ENCODE data around the gene CTSS. TPM values are rescaled to one million over a fixed set of nuclear protein-coding genes. Genes with fewer than 3 reads are reported as not detected.

CTSS gene
- total and polyA plus RNA-seq, 2 donors (not counting 3 experiments of a cell fraction or from before 2014, with no cell fraction given), result 4.0 to 11.1 TPM

DNA sequence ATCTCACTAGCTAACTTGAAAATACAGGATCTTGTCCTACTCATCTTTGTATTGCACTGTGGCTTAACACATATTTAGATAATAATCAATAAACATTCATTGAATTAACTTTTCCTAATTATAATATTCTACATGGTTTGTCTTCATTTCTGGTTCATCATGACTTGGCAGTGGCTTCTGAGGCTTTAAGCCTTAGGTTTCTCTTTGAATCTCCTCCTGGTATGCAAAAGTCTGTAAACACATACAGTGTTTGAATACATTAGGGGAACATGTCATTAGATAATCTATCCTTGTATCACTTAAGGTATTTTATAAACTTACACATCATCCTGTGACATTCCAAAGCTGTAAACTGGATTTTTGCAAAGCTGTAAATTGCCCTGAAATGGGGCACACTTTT lies 21.9 kb upstream of the CTSS start:
- intact Hi-C loops (cut with micrococcal nuclease) (no loop called here), dilution Hi-C loops (cut with MboI; ENCODE audit: extremely low pct_ligation_motif_present, low sequenced_read_pairs) (no loop called here)
- H3K9ac ChIP-seq (replicated peaks; ENCODE audit: extremely low read depth, insufficient read depth, low read length), result no peak overlapping the region
- H3K79me2 ChIP-seq (ENCODE audit: control insufficient read depth, insufficient read depth, low read length), result no peaks in the 10 kb centered on the region
- H4K20me1 ChIP-seq (replicated peaks; ENCODE audit: control insufficient read depth, extremely low read depth, insufficient read depth, low read length), result no peaks in the 10 kb centered on the region
- H2AFZ ChIP-seq (ENCODE audit: low read depth, low read length), result no peak overlapping the region
- H3K4me2 ChIP-seq (ENCODE audit: insufficient read depth, low read length), result no peak overlapping the region
- no peaks in the 10 kb centered on the region for H3K36me3 ChIP-seq (ENCODE audit: control insufficient read depth in 2 of 2, extremely low read depth in 1 of 2, insufficient read depth in 2 of 2, low read length in 2 of 2)
- BruUV-seq (replicated peaks), result no TSS peak
- TF ChIP-seq MYC (IDR thresholded peaks at IDR 0.05; ENCODE audit: low read depth, low read length) (no peak), POLR2A (IDR thresholded peaks at IDR 0.05; ENCODE audit: low read depth, low read length) (no peak), EZH2 (IDR thresholded peaks at IDR 0.05; ENCODE audit: borderline replicate concordance, low read depth, low read length, severe bottlenecking) (no peak), GATA2 (IDR thresholded peaks at IDR 0.05; ENCODE audit: insufficient read depth, insufficient read length, low read depth, low read length) (no peak), FOS (IDR thresholded peaks at IDR 0.05; ENCODE audit: borderline replicate concordance, insufficient read depth, low read length) (no peak), POLR2AphosphoS5 (IDR thresholded peaks at IDR 0.05; ENCODE audit: insufficient read depth, low read depth, low read length) (no peak)
- TF ChIP-seq, protein P1, sequence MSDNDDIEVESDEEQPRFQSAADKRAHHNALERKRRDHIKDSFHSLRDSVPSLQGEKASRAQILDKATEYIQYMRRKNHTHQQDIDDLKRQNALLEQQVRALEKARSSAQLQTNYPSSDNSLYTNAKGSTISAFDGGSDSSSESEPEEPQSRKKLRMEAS (IDR thresholded peaks at IDR 0.05; ENCODE audit: insufficient read depth, insufficient read length), result no peak
- H3K4me1 ChIP-seq (ENCODE audit: control insufficient read depth, extremely low read depth, insufficient read depth, low read length), result no peaks in the 10 kb centered on the region
- DNase-seq (ENCODE audit: low read depth, low spot score) (no peak), FAIRE-seq (no peak)
- ChIA-PET POLR2A (no interaction called here), CTCF (interaction anchor here (0.6 to 1.5 kb wide), 5 partner anchors 17 to 104 kb away, joined by 3 to 4 read pairs (median 3); no protein-coding TSS in a partner anchor)
- H3K9me1 ChIP-seq (replicated peaks; ENCODE audit: control insufficient read depth, extremely low read depth, insufficient read depth, low read length), result no peaks in the 10 kb centered on the region
- no peak overlapping the region for H3K27ac ChIP-seq (ENCODE audit: insufficient read depth, low read depth, low read length)
- H3K27me3 ChIP-seq (ENCODE audit: control insufficient read depth in 2 of 2, insufficient read depth in 2 of 2, low read length in 2 of 2), result no peaks in the 10 kb centered on the region
- H3K4me3 ChIP-seq (replicated peaks in 1 of 3; ENCODE audit: insufficient read depth in 1 of 3, low read depth in 1 of 3, low read length in 3 of 3), result no peak overlapping the region
- no peaks in the 10 kb centered on the region for H3K9me3 ChIP-seq (replicated peaks; ENCODE audit: control insufficient read depth, insufficient read depth, low read length)

DNA sequence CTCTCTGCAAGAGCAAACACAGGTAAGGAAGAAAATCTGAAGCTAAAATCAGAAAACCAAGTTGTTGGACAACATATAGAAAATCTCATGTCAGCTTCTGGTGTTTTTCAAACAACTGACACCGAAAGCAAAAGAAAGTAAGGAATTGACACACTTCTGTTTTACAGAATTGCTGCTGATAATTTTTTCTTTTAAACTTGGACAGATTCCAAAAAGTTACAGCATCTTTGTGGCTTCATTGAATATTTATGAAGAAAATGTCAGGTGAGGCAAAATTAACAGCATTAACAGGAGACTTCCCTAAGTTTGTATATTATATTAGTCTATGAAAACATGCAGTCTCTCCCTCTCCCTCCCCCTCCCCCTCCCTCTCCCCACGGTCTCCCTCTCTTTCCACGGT lies 14.9 kb upstream of the CTSS start:
- Histone ChIP-seq H3K4me1 (ENCODE audit: control insufficient read depth, extremely low read depth, insufficient read depth, low read length) (no peaks in the 10 kb centered on the region), H3K27me3 (ENCODE audit: control insufficient read depth in 2 of 2, insufficient read depth in 2 of 2, low read length in 2 of 2) (no peaks in the 10 kb centered on the region), H3K9ac (replicated peaks; ENCODE audit: extremely low read depth, insufficient read depth, low read length) (no peak overlapping the region), H2AFZ (ENCODE audit: low read depth, low read length) (no peak overlapping the region), H3K4me3 (replicated peaks in 1 of 3; ENCODE audit: insufficient read depth in 1 of 3, low read depth in 1 of 3, low read length in 3 of 3) (no peak overlapping the region), H3K9me3 (replicated peaks; ENCODE audit: control insufficient read depth, insufficient read depth, low read length) (no peaks in the 10 kb centered on the region), H3K79me2 (ENCODE audit: control insufficient read depth, insufficient read depth, low read length) (no peaks in the 10 kb centered on the region), H3K9me1 (replicated peaks; ENCODE audit: control insufficient read depth, extremely low read depth, insufficient read depth, low read length) (no peaks in the 10 kb centered on the region), H3K4me2 (ENCODE audit: insufficient read depth, low read length) (no peak overlapping the region), H3K27ac (ENCODE audit: insufficient read depth, low read depth, low read length) (no peak overlapping the region), H4K20me1 (replicated peaks; ENCODE audit: control insufficient read depth, extremely low read depth, insufficient read depth, low read length) (no peaks in the 10 kb centered on the region), H3K36me3 (ENCODE audit: control insufficient read depth in 2 of 2, extremely low read depth in 1 of 2, insufficient read depth in 2 of 2, low read length in 2 of 2) (no peaks in the 10 kb centered on the region)
- ChIA-PET POLR2A (no interaction called here), CTCF (no interaction called here)
- no peak for DNase-seq (ENCODE audit: low read depth, low spot score)
- no peak for TF ChIP-seq EZH2 (IDR thresholded peaks at IDR 0.05; ENCODE audit: borderline replicate concordance, low read depth, low read length, severe bottlenecking)
- no peak for TF ChIP-seq MYC (IDR thresholded peaks at IDR 0.05; ENCODE audit: low read depth, low read length)
- TF ChIP-seq GATA2 (IDR thresholded peaks at IDR 0.05; ENCODE audit: insufficient read depth, insufficient read length, low read depth, low read length), result no peak
- TF ChIP-seq, protein P2, sequence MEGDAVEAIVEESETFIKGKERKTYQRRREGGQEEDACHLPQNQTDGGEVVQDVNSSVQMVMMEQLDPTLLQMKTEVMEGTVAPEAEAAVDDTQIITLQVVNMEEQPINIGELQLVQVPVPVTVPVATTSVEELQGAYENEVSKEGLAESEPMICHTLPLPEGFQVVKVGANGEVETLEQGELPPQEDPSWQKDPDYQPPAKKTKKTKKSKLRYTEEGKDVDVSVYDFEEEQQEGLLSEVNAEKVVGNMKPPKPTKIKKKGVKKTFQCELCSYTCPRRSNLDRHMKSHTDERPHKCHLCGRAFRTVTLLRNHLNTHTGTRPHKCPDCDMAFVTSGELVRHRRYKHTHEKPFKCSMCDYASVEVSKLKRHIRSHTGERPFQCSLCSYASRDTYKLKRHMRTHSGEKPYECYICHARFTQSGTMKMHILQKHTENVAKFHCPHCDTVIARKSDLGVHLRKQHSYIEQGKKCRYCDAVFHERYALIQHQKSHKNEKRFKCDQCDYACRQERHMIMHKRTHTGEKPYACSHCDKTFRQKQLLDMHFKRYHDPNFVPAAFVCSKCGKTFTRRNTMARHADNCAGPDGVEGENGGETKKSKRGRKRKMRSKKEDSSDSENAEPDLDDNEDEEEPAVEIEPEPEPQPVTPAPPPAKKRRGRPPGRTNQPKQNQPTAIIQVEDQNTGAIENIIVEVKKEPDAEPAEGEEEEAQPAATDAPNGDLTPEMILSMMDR (IDR thresholded peaks at IDR 0.05; ENCODE audit: extremely low read depth in 1 of 2, insufficient read depth in 1 of 2, low read depth in 1 of 2, low read length in 2 of 2), result no peak
- TF ChIP-seq JUN (IDR thresholded peaks at IDR 0.05; ENCODE audit: borderline replicate concordance, insufficient read depth, insufficient read length, low read depth), result no peak
- intact Hi-C loops (cut with micrococcal nuclease), result no loop called here
- dilution Hi-C loops (cut with MboI; ENCODE audit: extremely low pct_ligation_motif_present, low sequenced_read_pairs), result no loop called here
- no TSS peak for BruUV-seq (replicated peaks)
- FAIRE-seq, result no peak

Data from endothelial cell of umbilical vein (primary cell).